K562 (cell line): ENCODE measurements around the gene AFF1. TPM values are rescaled to one million over a fixed set of nuclear protein-coding genes. Genes with fewer than 3 reads are reported as not detected.

Experiments used
- ATAC-seq: fragments of 200-7000 bp; cut with Tn5 transposase; 3 replicates; pipeline ENCODE4 v1.9.1; 2020; ENCODE audit warnings: moderate library complexity
- BruUV-seq: library from RNA; stranded (reverse); fragments of 400-500 nt; replicated peaks from 2 replicates; lab custom pipeline; 2021; lab: Mats Ljungman, UMichigan
- CTCF ChIA-PET: fragments of 300-600 bp; formaldehyde crosslinking; extraction: SDS; loops from one replicate; lab custom pipeline; 2021; ENCODE audit warnings: low intra/inter-chr PET ratio; lab: Yijun Ruan, JAX
- POLR2A ChIA-PET: fragments of 300-600, 350-650 bp; sonication (Branson Sonifier 250); formaldehyde crosslinking; extraction: SDS; loops from one replicate; lab custom pipeline; 2021; ENCODE audit warnings: antibody characterized with exemption, inconsistent platforms; lab: Yijun Ruan, JAX
- DNase-seq, 4 experiments: peaks; one replicate each; pipeline versions ENCODE4 v3.0.0 to v3.0.0-alpha.2; 2011 to 2018; ENCODE audit warnings: low spot score in 3 of 4, mixed read lengths in 3 of 4; ENCODE audit errors: extremely low read depth in 1 of 4
- FAIRE-seq: peaks from 2 replicates; lab custom pipeline; 2011; peaks lifted over from hg19 to GRCh38; lab: Jason Lieb, UNC
- H2AFZ ChIP-seq: 2 replicates; pipeline ENCODE4 v1.6.0; 2011; ENCODE audit warnings: low read depth, low read length, control low read depth, inconsistent platforms
- H3K27ac ChIP-seq: fragments of 200-600 bp; 3 replicates; pipeline ENCODE4 v1.8.0; 2011; ENCODE audit warnings: low read depth, mild to moderate bottlenecking, control low read depth, inconsistent platforms, low read length, moderate library complexity, mixed read lengths; ENCODE audit errors: extremely low read depth
- H3K27me3 ChIP-seq, 2 experiments: fragments of 300-600 bp in 1 of 2; 2 replicates in 1 of 2; 3 replicates in 1 of 2; pipeline versions ENCODE4 v1.6.0 to v1.8.0; 2011; ENCODE audit warnings: inconsistent platforms in 2 of 2, low read length in 2 of 2, mild to moderate bottlenecking in 1 of 2, mixed read lengths in 1 of 2, moderate library complexity in 1 of 2; ENCODE audit not compliant: control insufficient read depth in 2 of 2, insufficient read depth in 2 of 2
- H3K36me3 ChIP-seq: fragments of 300-600 bp; 3 replicates; pipeline ENCODE4 v1.8.0; 2011; ENCODE audit warnings: mild to moderate bottlenecking, low read length, inconsistent platforms; ENCODE audit not compliant: control insufficient read depth, insufficient read depth
- H3K4me1 ChIP-seq, 2 experiments: fragments of 200-600 bp in 1 of 2; replicated peaks in 1 of 2; 2 replicates in 1 of 2; 3 replicates in 1 of 2; pipeline versions ENCODE4 v1.5.1 to v1.8.0; 2011; ENCODE audit warnings: inconsistent platforms in 2 of 2, low read length in 2 of 2, mild to moderate bottlenecking in 1 of 2, mixed read lengths in 1 of 2, moderate library complexity in 1 of 2; ENCODE audit not compliant: control insufficient read depth in 2 of 2, insufficient read depth in 2 of 2
- H3K4me2 ChIP-seq: 2 replicates; pipeline ENCODE4 v1.6.1; 2011; ENCODE audit warnings: low read length, control low read depth, inconsistent platforms, mixed read lengths; ENCODE audit not compliant: insufficient read depth
- H3K4me3 ChIP-seq: fragments of 200-600 bp; sonication (generic), shearing (Covaris generic); 2 replicates; pipeline ENCODE4 v1.5.1; 2016; ENCODE audit warnings: control low read depth, inconsistent platforms
- H3K79me2 ChIP-seq: fragments of 200-600 bp; 3 replicates; pipeline ENCODE4 v1.8.0; 2011; ENCODE audit warnings: low read length, inconsistent platforms; ENCODE audit not compliant: control insufficient read depth, insufficient read depth
- H3K9ac ChIP-seq, 2 experiments: 2 replicates each; pipeline versions ENCODE4 v1.6.0 to v1.6.1; 2011; ENCODE audit warnings: low read depth in 2 of 2, low read length in 2 of 2, control low read depth in 1 of 2, inconsistent platforms in 1 of 2, mild to moderate bottlenecking in 1 of 2, mixed read lengths in 1 of 2; ENCODE audit not compliant: insufficient read depth in 1 of 2
- H3K9me1 ChIP-seq: one replicate; pipeline ENCODE4 v1.6.0; 2011; ENCODE audit warnings: inconsistent platforms, mild to moderate bottlenecking, low read length, moderate library complexity; ENCODE audit not compliant: control insufficient read depth, insufficient read depth
- H3K9me3 ChIP-seq: replicated peaks from 2 replicates; pipeline ENCODE4 v1.5.1; 2011; ENCODE audit warnings: low read depth, low read length, inconsistent platforms; ENCODE audit not compliant: control insufficient read depth, insufficient read depth
- H4K20me1 ChIP-seq: replicated peaks from 2 replicates; pipeline ENCODE4 v1.6.1; 2011; ENCODE audit warnings: low read length, inconsistent platforms, mixed read lengths; ENCODE audit not compliant: control insufficient read depth, insufficient read depth
- CEBPB ChIP-seq: fragments of 450-650 bp; IDR thresholded peaks from 2 replicates; pipeline ENCODE4 v1.6.1; 2016; ENCODE audit warnings: missing genetic modification characterization, missing compliant biosample characterization
- DPF2 ChIP-seq: fragments of 450-650 bp; IDR thresholded peaks from 2 replicates; pipeline ENCODE4 v1.6.1; 2016
- KDM5B ChIP-seq: fragments of 200-600 bp; sonication (generic); IDR thresholded peaks from 2 replicates; pipeline ENCODE4 v1.6.1; 2012; ENCODE audit warnings: low read depth, mild to moderate bottlenecking, moderate library complexity, low read length, control low read depth, inconsistent platforms; ENCODE audit not compliant: insufficient replicate concordance
- RBM25 ChIP-seq: fragments of 200-400 bp; formaldehyde crosslinking; IDR thresholded peaks from 2 replicates; pipeline ENCODE4 v1.6.1; 2018; ENCODE audit warnings: low read length, low read depth, moderate library complexity; ENCODE audit not compliant: severe bottlenecking
- WGBS: fragments of 100-300 bp; shearing (Covaris generic); methylation state at CpG from one replicate; pipeline ENCODE4 v1.1.6; 2016; ENCODE audit warnings: low coverage, mixed read lengths; ENCODE audit not compliant: insufficient coverage; ENCODE audit errors: missing lambda C conversion rate; 5-methylcytosine and 5-hydroxymethylcytosine counted together
- in situ Hi-C: fragments of 300-500 bp; cut with MboI; formaldehyde crosslinking; loops from 4 replicates; pipeline ENCODE4 v1.15.0; 2018; ENCODE audit warnings: inconsistent platforms, mixed read lengths
- intact Hi-C: fragments of 100-400 bp; cut with micrococcal nuclease; formaldehyde crosslinking; loops from 2 replicates; pipeline ENCODE4 v1.14.2; 2022
- polyA plus RNA-seq, 8 experiments: library from polyadenylated mRNA; depleted of rRNA in 4 of 8; stranded (reverse) in 5 of 8; unstranded in 3 of 8; fragments of >200 nt; fragmentation: Nextera tagmentation in 2 of 8; fragmentation: Illumina TruSeq in 1 of 8; extraction: Ambion mirVana in 2 of 8; extraction: Trizol in 1 of 8; gene quantifications; 2 replicates each; pipeline versions ENCODE4 v1.2.1 to v1.2.3, GENCODE V29; 2011 to 2014; ENCODE audit warnings: inconsistent platforms in 1 of 8, missing spikeins in 1 of 8
- total RNA-seq, 7 experiments: library from RNA; depleted of rRNA in 6 of 7; stranded (reverse); fragments of >200 nt in 6 of 7; fragmentation: Illumina TruSeq in 2 of 7; extraction: Trizol in 2 of 7; gene quantifications; 2 replicates each; pipeline versions ENCODE4 v1.2.1 to v1.2.3, GENCODE V29; 2011 to 2021; ENCODE audit warnings: low replicate concordance in 1 of 7

Gene AFF1
- total and polyA plus RNA-seq, 9 of the 15 experiments (the other 6 are each of a cell fraction or from before 2014, with no cell fraction given) = 4.1 to 47.5 (median 17.2) TPM

DNA sequence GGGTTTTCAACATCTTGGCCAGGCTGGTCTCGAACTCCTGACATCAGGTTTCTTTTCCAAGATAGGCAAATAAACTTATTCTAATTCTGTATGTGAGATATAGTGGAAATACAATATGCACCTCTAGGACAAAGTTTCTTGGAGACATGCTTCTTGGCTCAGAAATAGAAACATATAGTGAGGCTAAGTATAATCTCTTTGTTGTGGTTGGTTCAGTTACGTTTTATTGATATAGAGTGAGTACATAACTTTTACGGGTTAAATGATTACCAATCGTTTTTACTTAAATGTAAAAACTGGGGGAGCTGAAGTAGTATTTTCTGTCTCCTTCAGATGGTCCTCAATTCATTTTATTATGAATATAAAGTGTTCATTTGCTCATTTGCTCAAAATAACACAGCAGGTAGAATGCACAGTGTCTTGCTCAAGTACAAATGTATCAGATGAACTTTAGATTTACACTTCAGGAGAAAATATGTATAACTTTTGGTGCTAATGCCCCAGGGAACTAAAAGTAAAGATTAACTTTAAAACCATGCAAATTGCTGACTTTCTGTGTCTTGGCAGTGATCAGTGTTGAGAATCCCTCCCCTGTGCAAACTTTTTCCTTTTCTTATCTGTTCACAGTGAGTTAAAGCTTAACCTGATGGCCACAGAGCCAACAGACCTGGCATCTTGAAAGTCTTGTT lies 77.6 kb downstream of the AFF1 start:
- Histone ChIP-seq H3K79me2 (peaks cover 97% of the 10 kb centered on the region), H3K27me3 (no peaks in the 10 kb centered on the region), H3K4me1 (peaks cover 36 to 66% of the 10 kb centered on the region in 2 experiments), H3K9me1 (no peaks in the 10 kb centered on the region), H3K9ac (no peak overlapping the region), H4K20me1 (no peaks in the 10 kb centered on the region; the same call in 1 of the 2 replicates), H3K9me3 (no peaks in the 10 kb centered on the region), H3K27ac (peak overlapping the region; percentile 25; the same call in 1 of the 3 replicates), H3K36me3 (no peaks in the 10 kb centered on the region), H3K4me3 (no peak overlapping the region), H3K4me2 (peak overlapping the region; percentile 1; the same call in 1 of the 2 replicates), H2AFZ (no peak overlapping the region)
- POLR2A ChIA-PET = interaction anchor here (0.6 to 1.2 kb wide), 5 partner anchors 20 to 78 kb away, joined by 3 to 9 read pairs (median 4); partner anchors contain the start of gene AFF1
- no peak for FAIRE-seq
- 17% methylated on average over 4 of the region's 4 CpGs for WGBS
- CTCF ChIA-PET = no interaction called here
- peak; percentile 17; the same call in 1 of the 3 replicates for ATAC-seq
- DNase-seq = no peak
- intact Hi-C loops (no loop called here), in situ Hi-C loops (no loop called here)
- TF ChIP-seq CEBPB (tag) = peak; percentile 25; the same call in 1 of the 2 replicates
- peak; percentile 14 for TF ChIP-seq RBM25
- 0 out of 2 replicates have a peak, but pooled peaks have one; percentile 41 for TF ChIP-seq DPF2
- TF ChIP-seq KDM5B = no peak
- no TSS peak for BruUV-seq
